ENCODE measurements around the gene SIPA1L3.

GRCh38 chr19:37914908-37915307 lies 7.9 kb downstream of the SIPA1L3 start:
- no peak for TF ChIP-seq CTCF (IDR thresholded peaks at IDR 0.05)
- no peak for TF ChIP-seq POLR2AphosphoS5 (IDR thresholded peaks at IDR 0.05)
- TF ChIP-seq POLR2A (IDR thresholded peaks at IDR 0.05): no peak

Data from breast epithelium (tissue), 3 donors.